Heart right ventricle (tissue), 16 donors: ENCODE measurements around the gene CD24. TPM values are rescaled to one million over a fixed set of nuclear protein-coding genes. Genes with fewer than 3 reads are reported as not detected.

ENCODE experiments used
- ATAC-seq, 8 donors: fragments of 200-7000 bp; cut with Tn5 transposase; one replicate each; pipeline ENCODE4 v1.9.1; 2020; ENCODE audit warnings: mild to moderate bottlenecking in 8 of 8, moderate library complexity in 8 of 8, moderate number of reproducible peaks in 1 of 8
- DNase-seq, 2 donors: peaks; one replicate each; pipeline ENCODE4 v3.0.0-alpha.2; 2020
- H3K27ac ChIP-seq, 10 donors: fragments of 200-600 bp; sonication (generic) in 2 of 10; one replicate each; pipeline versions ENCODE4 v1.5.0 to v1.8.0; 2020 to 2022; ENCODE audit warnings: mild to moderate bottlenecking in 3 of 10
- H3K27me3 ChIP-seq, 7 donors: fragments of 200-600 bp; one replicate each; pipeline ENCODE4 v1.8.0; 2021 to 2022; ENCODE audit warnings: mild to moderate bottlenecking in 2 of 7
- H3K36me3 ChIP-seq, 9 donors: fragments of 200-600 bp; sonication (generic) in 1 of 9; one replicate each; pipeline versions ENCODE4 v1.5.0 to v1.8.0; 2020 to 2022; ENCODE audit warnings: mild to moderate bottlenecking in 2 of 9
- H3K4me1 ChIP-seq, 9 donors: fragments of 200-600 bp; sonication (generic) in 1 of 9; one replicate each; pipeline versions ENCODE4 v1.5.0 to v1.8.0; 2020 to 2022; ENCODE audit warnings: mild to moderate bottlenecking in 4 of 9
- H3K4me3 ChIP-seq, 10 donors: fragments of 200-600 bp; sonication (generic) in 2 of 10; one replicate each; pipeline versions ENCODE4 v1.5.0 to v1.8.0; 2020 to 2022; ENCODE audit warnings: mild to moderate bottlenecking in 7 of 10, moderate library complexity in 2 of 10
- H3K9me3 ChIP-seq, 11 donors: fragments of 200-600 bp in 10 of 11; sonication (generic) in 2 of 11; one replicate each; pipeline versions ENCODE4 v1.5.0 to v1.8.0; 2013 to 2022; ENCODE audit warnings: mild to moderate bottlenecking in 2 of 11, control low read depth in 1 of 11, moderate library complexity in 1 of 11
- WGBS, 2 donors: extraction: QIAGEN DNeasy Blood & Tissue Kit; methylation state at CpG; one replicate each; pipeline ENCODE4 v1.1.7; 2013; ENCODE audit warnings: inconsistent platforms in 1 of 2; 5-methylcytosine and 5-hydroxymethylcytosine counted together
- intact Hi-C, 10 donors: fragments of 100-400 bp; cut with DNase I; formaldehyde crosslinking; loops; one replicate each; pipeline versions ENCODE4 v1.11.1 to v1.14.2; 2022
- polyA plus RNA-seq, 2 donors: library from polyadenylated mRNA; stranded (reverse); fragments of 200-250 nt; gene quantifications; one replicate each; pipeline ENCODE4 v1.2.3, GENCODE V29; 2013
- total RNA-seq, 10 donors: library from RNA; stranded (reverse); fragmentation: NEBNext Ultra II Directional in 3 of 10; extraction: Animal tissue kit (Norgen Biotek cat#: 25700) in 3 of 10; gene quantifications; one replicate each; pipeline versions ENCODE4 v1.2.1 to v1.2.4, GENCODE V29; 2021 to 2023
- TF ChIP-seq, protein P1 (sequence below), 9 donors: fragments of 200-600 bp; sonication (generic) in 2 of 9; IDR thresholded peaks; one replicate each; pipeline versions ENCODE4 v1.5.0 to v1.8.0; 2021 to 2022; ENCODE audit warnings: antibody characterized with exemption in 9 of 9, mild to moderate bottlenecking in 5 of 9, moderate library complexity in 1 of 9
- donor health status: Arrhythmogenic right ventricular cardiomyopathy.
- donor health status: ischemic (EF 13 %, LVEDD 7.1; RV severe dilation, severe dysfunction).
- donor health status: healthy with polysubstance abuse.
- donor health status: DM: no; HTN: yes; CAD: no.
- donor health status: DM: no; HTN: no; CAD: no.
- donor health status: ischemic (EF 25% LVEDD 6.9; RV normal size, moderate dysfunction).
- donor health status: ischemic (EF 25% LVEDD 5.7; RV mildly dilated, moderate dysfunction).
- donor health status: healthy.
- donor health status: DM: yes; HTN: yes; CAD: no.
- donor health status: Ischemic cardiomyopathy.
- donor health status: ischemic (EF 35%, LVEDD 5.7; RV mildly dilated, moderate dysfunction).
- donor health status: nonischemic (EF 11% LVEDD 7.7; RV severe dilation, severe dysfunction).
- donor health status: DM: yes; HTN: yes; CAD: no.
- donor health status: PGD.
- donor health status: ischemic (EF 29% LVEDD 5.4; RV normal size, mild dysfunction).
- donor health status: nonischemic (EF 23%, LVEDD 6.1; RV moderate dilation, normal function).

Gene CD24
- total and polyA plus RNA-seq, 12 donors = 0.17 to 1.6 (median 0.61) TPM; not detected in 2

DNA sequence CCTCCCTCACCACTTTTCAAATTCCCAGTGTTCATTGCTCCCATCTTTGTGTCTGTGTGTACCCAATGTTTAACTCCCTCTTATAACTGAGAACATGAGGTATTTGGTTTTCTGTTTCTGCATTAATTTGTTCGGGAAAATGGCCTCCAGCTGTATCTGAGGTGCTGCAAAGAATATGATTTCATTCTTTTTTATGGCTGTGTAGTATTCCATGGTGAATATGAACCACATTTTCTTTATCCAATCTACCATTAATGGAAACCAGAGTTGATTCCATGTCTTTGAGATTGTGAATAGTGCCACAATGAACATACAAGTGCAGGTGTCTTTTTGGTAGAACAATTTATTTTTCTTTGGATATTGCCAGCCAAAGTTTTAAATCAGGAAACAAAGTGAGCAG lies 10.4 kb downstream of the CD24 start:
- Histone ChIP-seq H3K4me1 (no peaks in the 10 kb centered on the region), H3K4me3 (no peak overlapping the region), H3K27me3 (peaks cover 0 to 24% (median 10%) of the 10 kb centered on the region in 7 donors), H3K27ac (no peak overlapping the region), H3K36me3 (no peaks in the 10 kb centered on the region), H3K9me3 (no peaks in the 10 kb centered on the region)
- TF ChIP-seq, protein P1, sequence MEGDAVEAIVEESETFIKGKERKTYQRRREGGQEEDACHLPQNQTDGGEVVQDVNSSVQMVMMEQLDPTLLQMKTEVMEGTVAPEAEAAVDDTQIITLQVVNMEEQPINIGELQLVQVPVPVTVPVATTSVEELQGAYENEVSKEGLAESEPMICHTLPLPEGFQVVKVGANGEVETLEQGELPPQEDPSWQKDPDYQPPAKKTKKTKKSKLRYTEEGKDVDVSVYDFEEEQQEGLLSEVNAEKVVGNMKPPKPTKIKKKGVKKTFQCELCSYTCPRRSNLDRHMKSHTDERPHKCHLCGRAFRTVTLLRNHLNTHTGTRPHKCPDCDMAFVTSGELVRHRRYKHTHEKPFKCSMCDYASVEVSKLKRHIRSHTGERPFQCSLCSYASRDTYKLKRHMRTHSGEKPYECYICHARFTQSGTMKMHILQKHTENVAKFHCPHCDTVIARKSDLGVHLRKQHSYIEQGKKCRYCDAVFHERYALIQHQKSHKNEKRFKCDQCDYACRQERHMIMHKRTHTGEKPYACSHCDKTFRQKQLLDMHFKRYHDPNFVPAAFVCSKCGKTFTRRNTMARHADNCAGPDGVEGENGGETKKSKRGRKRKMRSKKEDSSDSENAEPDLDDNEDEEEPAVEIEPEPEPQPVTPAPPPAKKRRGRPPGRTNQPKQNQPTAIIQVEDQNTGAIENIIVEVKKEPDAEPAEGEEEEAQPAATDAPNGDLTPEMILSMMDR (IDR thresholded peaks at IDR 0.05) = no peak
- ATAC-seq (no peak), DNase-seq (no peak)
- WGBS, 2 donors = 53% methylated on average over 1 of the region's 1 CpG
- intact Hi-C loops = no loop called here

DNA sequence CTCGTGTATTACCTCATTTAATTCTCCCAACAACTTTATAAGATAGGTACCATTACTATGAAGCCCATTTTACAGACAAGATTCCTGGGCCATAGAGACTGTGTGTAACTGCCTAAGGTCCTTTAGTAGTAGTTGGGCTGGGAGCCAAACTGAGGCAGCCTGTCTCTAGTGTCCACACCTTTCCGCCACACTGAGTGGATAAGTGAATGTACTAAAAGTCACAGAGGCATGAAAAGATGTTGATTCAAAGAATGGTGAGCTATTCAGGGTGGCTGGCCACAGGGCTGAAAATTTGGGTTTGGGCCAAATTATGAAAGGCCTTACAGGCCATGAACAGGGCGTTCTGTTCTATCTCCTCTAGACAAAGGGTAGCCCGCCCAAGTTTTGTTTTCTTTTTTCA lies 11.0 kb downstream of the CD24 start:
- 80% methylated on average over 4 of the region's 4 CpGs for WGBS, 2 donors
- Histone ChIP-seq H3K27me3 (peaks cover 0 to 19% (median 5%) of the 10 kb centered on the region in 7 donors), H3K36me3 (no peaks in the 10 kb centered on the region), H3K9me3 (no peaks in the 10 kb centered on the region), H3K4me1 (no peaks in the 10 kb centered on the region), H3K4me3 (no peak overlapping the region), H3K27ac (no peak overlapping the region)
- TF ChIP-seq, protein P1 (IDR thresholded peaks at IDR 0.05) = no peak
- intact Hi-C loops = no loop called here
- no peak for DNase-seq
- ATAC-seq = no peak

DNA sequence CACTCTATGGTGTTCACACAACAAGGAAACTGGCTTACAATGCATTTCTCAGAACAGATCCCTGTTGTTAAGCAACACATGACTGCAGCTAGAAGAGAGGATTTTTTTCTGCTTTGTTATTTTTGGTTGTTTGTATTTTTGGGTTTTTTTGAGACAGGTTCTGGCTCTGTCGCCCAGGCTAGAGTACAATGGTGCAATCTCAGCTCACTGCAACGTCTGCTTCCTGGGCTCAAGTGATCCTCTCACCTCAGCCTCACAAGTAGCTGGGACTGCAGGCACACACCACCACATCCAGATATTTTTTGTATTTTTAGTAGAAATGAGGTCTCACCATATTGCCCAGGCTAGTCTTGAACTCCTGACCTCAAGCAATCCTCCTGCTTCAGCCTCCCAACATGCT lies 12.7 kb downstream of the CD24 start:
- no peak overlapping the region for H3K27ac ChIP-seq
- no peaks in the 10 kb centered on the region for H3K36me3 ChIP-seq
- H3K9me3 ChIP-seq = peaks cover 0 to 4% (median 0%) of the 10 kb centered on the region in 11 donors
- no peak for ATAC-seq
- intact Hi-C loops = no loop called here
- no peak for DNase-seq
- TF ChIP-seq, protein P1 (IDR thresholded peaks at IDR 0.05) = no peak
- no peak overlapping the region for H3K4me3 ChIP-seq
- H3K27me3 ChIP-seq = peaks cover 0 to 9% (median 4%) of the 10 kb centered on the region in 7 donors
- WGBS, 2 donors = 58 to 59% methylated on average over 2 of the region's 2 CpGs
- no peaks in the 10 kb centered on the region for H3K4me1 ChIP-seq

DNA sequence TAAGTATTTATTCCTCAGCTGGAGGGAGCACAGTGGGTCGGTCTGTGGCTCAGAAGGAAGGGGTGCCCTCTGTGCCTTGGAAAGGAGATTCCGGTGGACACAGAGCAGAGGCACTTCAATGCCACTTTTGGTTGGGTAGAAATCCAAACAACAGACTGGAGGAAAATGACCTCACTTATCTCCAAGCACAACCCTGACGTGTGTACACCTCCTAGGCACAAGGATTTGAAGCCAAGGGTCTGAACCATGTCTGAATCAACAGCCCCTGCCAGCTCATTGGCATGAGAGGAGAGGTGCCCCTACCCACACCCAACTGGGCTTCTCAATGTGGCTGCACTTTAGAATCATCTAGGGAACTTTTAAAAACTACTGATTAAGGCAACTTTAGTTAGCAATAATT lies 13.4 kb downstream of the CD24 start:
- TF ChIP-seq, protein P1 (IDR thresholded peaks at IDR 0.05) = no peak
- DNase-seq (no peak), ATAC-seq (no peak)
- intact Hi-C loops = no loop called here
- Histone ChIP-seq H3K27me3 (peaks cover 0 to 9% (median 4%) of the 10 kb centered on the region in 7 donors), H3K4me3 (no peak overlapping the region), H3K36me3 (no peaks in the 10 kb centered on the region), H3K9me3 (peaks cover 0 to 4% (median 0%) of the 10 kb centered on the region in 11 donors), H3K27ac (no peak overlapping the region), H3K4me1 (no peaks in the 10 kb centered on the region)
- 69 to 72% methylated on average over 3 of the region's 3 CpGs for WGBS, 2 donors
